Parathyroid adenoma (tissue), 2 donors: Measurements from ENCODE around the gene KSR1.
"Not testable (repeated sequence)": the region's sequence is repeated elsewhere in the genome, so short reads cannot be mapped to it uniquely, and the experiment has no call there.

Source experiments
- H2AFZ ChIP-seq: fragments of 300-600 bp; sonication (generic); one replicate; pipeline ENCODE4 v1.7.0; 2017; ENCODE audit warnings: antibody characterized with exemption, mild to moderate bottlenecking
- H3K27ac ChIP-seq: fragments of 300-600 bp; sonication (generic); one replicate; pipeline ENCODE4 v1.7.0; 2017
- H3K27me3 ChIP-seq: fragments of 300-600 bp; sonication (generic); one replicate; pipeline ENCODE4 v1.7.0; 2017; ENCODE audit warnings: low read length; ENCODE audit not compliant: control insufficient read depth, insufficient read depth
- H3K36me3 ChIP-seq: fragments of 300-600 bp; sonication (generic); one replicate; pipeline ENCODE4 v1.7.0; 2017; ENCODE audit warnings: low read length; ENCODE audit not compliant: control insufficient read depth, insufficient read depth
- H3K4me1 ChIP-seq: fragments of 300-600 bp; sonication (generic); one replicate; pipeline ENCODE4 v1.7.0; 2017; ENCODE audit warnings: control low read depth
- H3K4me2 ChIP-seq: fragments of 300-600 bp; sonication (generic); one replicate; pipeline ENCODE4 v1.7.0; 2017; ENCODE audit warnings: low read length
- H3K4me3 ChIP-seq: fragments of 300-600 bp; sonication (generic); one replicate; pipeline ENCODE4 v1.7.0; 2017; ENCODE audit warnings: low read depth, low read length
- H3K79me2 ChIP-seq: fragments of 300-600 bp; sonication (generic); one replicate; pipeline ENCODE4 v1.7.0; 2017; ENCODE audit warnings: control low read depth
- H3K9ac ChIP-seq: fragments of 300-600 bp; sonication (generic); one replicate; pipeline ENCODE4 v1.7.0; 2017; ENCODE audit warnings: mild to moderate bottlenecking
- H3K9me3 ChIP-seq: fragments of 300-600 bp; sonication (generic); one replicate; pipeline ENCODE4 v1.7.0; 2017; ENCODE audit warnings: low read length; ENCODE audit not compliant: control insufficient read depth
- TF ChIP-seq, protein P1 (sequence below): fragments of 300-600 bp; sonication (generic); IDR thresholded peaks from one replicate; pipeline ENCODE4 v1.7.0; 2017; ENCODE audit warnings: antibody characterized with exemption, mild to moderate bottlenecking
- donor health status: primary hyperparathyroidism.

KSR1 gene

DNA sequence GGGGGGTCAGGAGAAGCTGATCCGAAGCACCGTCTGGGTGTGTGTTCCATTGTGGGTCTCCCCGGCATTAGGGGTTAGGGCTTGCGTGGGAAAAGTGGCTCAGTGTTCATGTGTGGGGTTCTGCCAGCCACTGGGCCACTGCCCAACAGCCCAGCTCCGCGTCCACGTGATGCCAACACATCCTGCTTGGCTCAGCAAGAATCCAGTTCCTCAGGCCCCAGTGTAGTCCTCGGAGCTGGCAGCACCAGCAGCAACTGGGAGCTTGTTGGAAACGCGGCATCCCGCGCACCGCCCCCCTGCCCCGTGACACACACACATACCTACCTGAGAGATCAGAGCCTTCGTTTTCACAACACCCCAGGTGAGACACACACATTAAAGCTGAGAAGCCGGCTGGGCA is 193.7 kb downstream of the KSR1 start:
- H3K36me3 ChIP-seq, result no peaks in the 10 kb centered on the region
- H3K27me3 ChIP-seq, result no peaks in the 10 kb centered on the region
- H3K27ac ChIP-seq, result no peak overlapping the region
- no peaks in the 10 kb centered on the region for H3K9me3 ChIP-seq
- H3K9ac ChIP-seq, result no peak overlapping the region
- H3K4me2 ChIP-seq, result no peak overlapping the region
- no peaks in the 10 kb centered on the region for H3K79me2 ChIP-seq
- TF ChIP-seq, protein P1, sequence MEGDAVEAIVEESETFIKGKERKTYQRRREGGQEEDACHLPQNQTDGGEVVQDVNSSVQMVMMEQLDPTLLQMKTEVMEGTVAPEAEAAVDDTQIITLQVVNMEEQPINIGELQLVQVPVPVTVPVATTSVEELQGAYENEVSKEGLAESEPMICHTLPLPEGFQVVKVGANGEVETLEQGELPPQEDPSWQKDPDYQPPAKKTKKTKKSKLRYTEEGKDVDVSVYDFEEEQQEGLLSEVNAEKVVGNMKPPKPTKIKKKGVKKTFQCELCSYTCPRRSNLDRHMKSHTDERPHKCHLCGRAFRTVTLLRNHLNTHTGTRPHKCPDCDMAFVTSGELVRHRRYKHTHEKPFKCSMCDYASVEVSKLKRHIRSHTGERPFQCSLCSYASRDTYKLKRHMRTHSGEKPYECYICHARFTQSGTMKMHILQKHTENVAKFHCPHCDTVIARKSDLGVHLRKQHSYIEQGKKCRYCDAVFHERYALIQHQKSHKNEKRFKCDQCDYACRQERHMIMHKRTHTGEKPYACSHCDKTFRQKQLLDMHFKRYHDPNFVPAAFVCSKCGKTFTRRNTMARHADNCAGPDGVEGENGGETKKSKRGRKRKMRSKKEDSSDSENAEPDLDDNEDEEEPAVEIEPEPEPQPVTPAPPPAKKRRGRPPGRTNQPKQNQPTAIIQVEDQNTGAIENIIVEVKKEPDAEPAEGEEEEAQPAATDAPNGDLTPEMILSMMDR, result no peak
- H2AFZ ChIP-seq, result no peak overlapping the region
- no peaks in the 10 kb centered on the region for H3K4me1 ChIP-seq
- no peak overlapping the region for H3K4me3 ChIP-seq

DNA sequence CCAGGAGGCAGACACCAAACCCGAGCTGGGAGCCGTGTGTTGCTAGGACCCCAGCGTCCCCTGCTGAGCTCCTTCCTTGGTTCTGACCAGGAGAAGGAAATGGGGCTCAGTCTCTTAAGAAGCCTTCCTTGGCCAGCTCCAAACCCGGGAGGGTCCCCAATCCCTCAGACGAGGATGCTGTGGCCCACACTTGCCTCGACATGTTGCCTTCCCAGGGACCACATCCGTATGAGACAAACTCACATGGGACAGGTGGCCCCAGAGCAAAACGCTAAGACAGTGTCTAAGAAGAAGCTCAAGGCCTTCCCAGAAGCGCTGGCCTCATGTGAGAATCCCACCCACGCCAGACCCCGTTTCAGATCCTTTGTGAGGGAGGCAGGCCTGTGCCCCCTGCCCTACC is 194.6 kb downstream of the KSR1 start:
- H3K4me2 ChIP-seq, result no peak overlapping the region
- TF ChIP-seq, protein P1, result no peak
- no peaks in the 10 kb centered on the region for H3K27me3 ChIP-seq
- H3K79me2 ChIP-seq, result no peaks in the 10 kb centered on the region
- H3K4me3 ChIP-seq, result no peak overlapping the region
- H3K27ac ChIP-seq, result no peak overlapping the region
- no peak overlapping the region for H3K9ac ChIP-seq
- H3K36me3 ChIP-seq, result no peaks in the 10 kb centered on the region
- no peak overlapping the region for H2AFZ ChIP-seq
- no peaks in the 10 kb centered on the region for H3K9me3 ChIP-seq
- no peaks in the 10 kb centered on the region for H3K4me1 ChIP-seq

DNA sequence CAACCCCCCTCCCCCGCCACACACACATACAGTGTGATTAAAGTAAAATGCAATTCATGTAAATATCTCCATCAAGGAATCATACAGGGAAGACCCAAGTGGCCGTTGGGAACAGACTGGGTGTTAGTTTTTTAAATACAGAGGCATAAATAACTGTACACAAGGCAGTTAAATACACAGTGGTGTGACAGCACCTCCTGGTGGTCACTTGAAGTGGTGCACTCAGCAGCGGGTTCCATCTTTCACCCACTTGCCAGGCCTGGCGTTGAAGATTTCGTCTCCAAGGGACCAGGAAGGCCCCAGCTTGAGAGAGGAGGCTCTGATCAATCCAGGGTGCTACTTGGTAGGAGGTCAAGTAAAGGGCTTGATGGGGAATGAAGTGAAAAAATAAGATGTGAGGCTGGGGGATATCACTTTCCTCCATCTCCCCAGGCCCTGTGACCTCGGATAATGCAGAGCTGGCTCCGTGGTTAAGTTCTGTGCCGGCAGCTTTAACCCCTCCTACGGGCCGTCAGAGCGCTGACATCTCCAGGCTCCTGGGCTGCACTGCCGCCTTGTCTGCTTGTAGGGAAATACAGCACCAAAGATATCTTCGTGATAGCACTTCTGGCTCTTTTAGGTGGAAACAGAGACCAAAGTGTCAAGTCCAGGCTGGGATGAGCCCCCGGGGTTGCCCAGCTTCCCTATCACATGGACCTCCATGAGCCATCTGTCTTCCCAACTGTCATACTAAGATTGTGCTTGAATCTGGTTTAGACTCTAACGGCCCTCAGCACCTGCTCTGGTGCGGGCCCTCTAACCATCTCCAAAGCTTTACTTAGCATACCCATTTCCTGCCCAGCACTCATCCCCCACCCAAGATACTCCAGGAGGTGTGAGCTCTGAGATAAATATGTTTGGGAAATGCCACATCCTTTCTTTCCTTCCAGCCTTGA is 195.4 kb downstream of the KSR1 start:
- Histone ChIP-seq H3K4me3 (no peak overlapping the region), H3K27ac (no peak overlapping the region), H3K9me3 (no peaks in the 10 kb centered on the region), H2AFZ (no peak overlapping the region), H3K4me1 (no peaks in the 10 kb centered on the region), H3K27me3 (no peaks in the 10 kb centered on the region), H3K79me2 (no peaks in the 10 kb centered on the region), H3K36me3 (no peaks in the 10 kb centered on the region), H3K4me2 (no peak overlapping the region), H3K9ac (no peak overlapping the region)
- TF ChIP-seq, protein P1, result peak; percentile 90

DNA sequence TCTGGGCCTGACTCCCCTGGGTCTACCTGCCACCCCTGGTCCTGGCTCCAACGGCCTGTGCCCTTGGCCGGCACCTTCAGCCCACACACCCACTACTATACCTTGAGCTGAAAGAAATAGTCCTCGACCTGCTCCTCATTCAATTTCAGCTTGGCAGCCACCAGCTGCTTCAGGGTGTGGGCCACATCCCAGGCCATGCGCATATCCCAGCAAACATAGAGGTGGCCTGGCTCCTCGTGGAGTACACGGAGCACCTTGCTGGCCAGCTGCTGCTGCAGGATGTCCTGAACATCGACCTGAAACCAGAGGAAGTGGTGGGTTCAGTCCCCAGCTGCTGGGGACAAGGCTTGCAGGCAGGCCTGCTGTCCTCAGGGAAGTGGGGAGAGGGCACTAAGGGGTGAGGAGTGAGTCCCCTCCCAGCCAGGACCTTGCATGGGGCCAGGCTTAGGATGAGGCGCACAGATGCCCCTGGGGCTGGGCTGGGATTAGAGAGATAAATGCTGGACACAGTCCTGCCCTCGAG is 197.3 kb downstream of the KSR1 start:
- not testable (repeated sequence) for H3K36me3 ChIP-seq, H3K9ac ChIP-seq, H3K27me3 ChIP-seq, H2AFZ ChIP-seq, H3K4me3 ChIP-seq, H3K27ac ChIP-seq, H3K4me2 ChIP-seq, H3K4me1 ChIP-seq, H3K9me3 ChIP-seq, H3K79me2 ChIP-seq

DNA sequence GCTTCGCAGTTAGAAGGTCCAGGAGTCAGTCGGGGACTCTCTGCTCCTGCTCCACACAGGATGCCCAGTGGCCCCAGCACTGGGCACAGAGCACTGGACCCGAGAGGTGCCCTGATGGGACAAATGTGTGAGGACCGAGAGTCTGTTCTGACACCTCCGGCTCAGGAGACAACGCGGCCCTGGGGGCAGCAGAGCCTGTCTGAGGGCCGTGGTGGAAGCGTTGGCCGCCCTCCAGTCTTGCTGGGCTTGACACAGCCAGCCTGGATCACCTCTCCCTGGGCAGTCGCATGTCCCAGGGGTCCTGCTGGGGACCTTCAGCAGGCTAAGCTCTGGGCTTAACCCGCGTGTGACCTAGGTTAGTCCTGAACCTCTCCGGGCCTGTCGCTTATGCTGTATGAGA is 197.9 kb downstream of the KSR1 start:
- H2AFZ ChIP-seq, result no peak overlapping the region
- no peaks in the 10 kb centered on the region for H3K79me2 ChIP-seq
- no peaks in the 10 kb centered on the region for H3K36me3 ChIP-seq
- TF ChIP-seq, protein P1, result no peak
- H3K4me1 ChIP-seq, result no peaks in the 10 kb centered on the region
- H3K9ac ChIP-seq, result no peak overlapping the region
- H3K27me3 ChIP-seq, result no peaks in the 10 kb centered on the region
- H3K4me3 ChIP-seq, result no peak overlapping the region
- no peaks in the 10 kb centered on the region for H3K9me3 ChIP-seq
- no peak overlapping the region for H3K4me2 ChIP-seq
- H3K27ac ChIP-seq, result no peak overlapping the region
